SK-N-SH treated with all-trans-retinoic acid at 6 μM for 48 hours (cell line): ENCODE measurements around the gene CACNA1C.

Source experiments
- ATAC-seq: fragments of 200-7000 bp; cut with Tn5 transposase; 3 replicates; pipeline ENCODE4 v1.9.1; 2020; ENCODE audit warnings: mild to moderate bottlenecking, moderate library complexity
- ARNTL ChIP-seq: fragments of 450-650 bp; formaldehyde crosslinking; IDR thresholded peaks from 2 replicates; pipeline ENCODE4 v1.5.0; 2020; ENCODE audit warnings: low read depth, mild to moderate bottlenecking, moderate library complexity, borderline replicate concordance
- BACH2 ChIP-seq: fragments of 250-450 bp; sonication (Bioruptor Pico); IDR thresholded peaks from 2 replicates; pipeline ENCODE4 v1.9.0; 2021; ENCODE audit warnings: mild to moderate bottlenecking, borderline replicate concordance
- CSDC2 ChIP-seq: fragments of 250-450 bp; sonication (Bioruptor Pico); IDR thresholded peaks from 2 replicates; pipeline ENCODE4 v1.5.0; 2020; ENCODE audit warnings: mild to moderate bottlenecking, moderate library complexity
- ESRRG ChIP-seq: fragments of 250-450 bp; sonication (Bioruptor Pico); IDR thresholded peaks from 2 replicates; pipeline ENCODE4 v1.6.1; 2021; ENCODE audit warnings: mild to moderate bottlenecking
- GLIS3 ChIP-seq: fragments of 250-450 bp; sonication (Bioruptor Pico); IDR thresholded peaks from 2 replicates; pipeline ENCODE4 v1.5.0; 2020; ENCODE audit warnings: mild to moderate bottlenecking, moderate library complexity
- ISL1 ChIP-seq: fragments of 250-450 bp; sonication (Bioruptor Pico); IDR thresholded peaks from 2 replicates; pipeline ENCODE4 v2.1.2; 2022; ENCODE audit warnings: mild to moderate bottlenecking, moderate library complexity
- OSR1 ChIP-seq: fragments of 250-450 bp; sonication (Bioruptor Pico); IDR thresholded peaks from 2 replicates; pipeline ENCODE4 v1.8.0; 2022; ENCODE audit warnings: moderate library complexity, mild to moderate bottlenecking, inconsistent platforms
- POU6F1 ChIP-seq: fragments of 250-450 bp; sonication (Bioruptor Pico); IDR thresholded peaks from 2 replicates; pipeline ENCODE4 v1.8.0; 2021; ENCODE audit warnings: low read depth, mild to moderate bottlenecking, moderate library complexity, borderline replicate concordance
- PPARA ChIP-seq: fragments of 250-450 bp; sonication (Bioruptor Pico); IDR thresholded peaks from 2 replicates; pipeline ENCODE4 v1.5.0; 2020; ENCODE audit warnings: mild to moderate bottlenecking, borderline replicate concordance
- RARB ChIP-seq: fragments of 250-450 bp; sonication (Bioruptor Pico); IDR thresholded peaks from 2 replicates; pipeline ENCODE4 v1.8.0; 2021; ENCODE audit warnings: mild to moderate bottlenecking, moderate library complexity
- SNAI2 ChIP-seq: fragments of 250-450 bp; sonication (Bioruptor Pico); IDR thresholded peaks from 2 replicates; pipeline ENCODE4 v1.5.0; 2020; ENCODE audit warnings: mild to moderate bottlenecking, moderate library complexity
- TCF4 ChIP-seq: fragments of 250-450 bp; sonication (Bioruptor Pico); IDR thresholded peaks from 2 replicates; pipeline ENCODE4 v1.8.0; 2021; ENCODE audit warnings: mild to moderate bottlenecking, moderate library complexity, borderline replicate concordance
- TOX ChIP-seq: fragments of 250-450 bp; sonication (Bioruptor Pico); IDR thresholded peaks from 2 replicates; pipeline ENCODE4 v1.8.0; 2021; ENCODE audit warnings: mild to moderate bottlenecking, moderate library complexity, borderline replicate concordance
- ZC3H10 ChIP-seq: fragments of 250-450 bp; sonication (Bioruptor Pico); IDR thresholded peaks from 2 replicates; pipeline ENCODE4 v1.5.1; 2021; ENCODE audit warnings: mild to moderate bottlenecking, moderate library complexity
- ZFP30 ChIP-seq: fragments of 450-650 bp; formaldehyde crosslinking; IDR thresholded peaks from 2 replicates; pipeline ENCODE4 v1.5.0; 2022; ENCODE audit warnings: mild to moderate bottlenecking, moderate library complexity
- ZNF565 ChIP-seq: fragments of 450-650 bp; formaldehyde crosslinking; conservative IDR thresholded peaks from 2 replicates; pipeline ENCODE4 v1.5.0; 2020; ENCODE audit warnings: low read depth, mild to moderate bottlenecking, moderate library complexity
- ZNF70 ChIP-seq: fragments of 450-650 bp; formaldehyde crosslinking; IDR thresholded peaks from 2 replicates; pipeline ENCODE4 v1.5.0; 2020; ENCODE audit warnings: mild to moderate bottlenecking, moderate library complexity
- ZNF8 ChIP-seq: fragments of 450-650 bp; formaldehyde crosslinking; IDR thresholded peaks from 2 replicates; pipeline ENCODE4 v1.5.0; 2020; ENCODE audit warnings: mild to moderate bottlenecking, moderate library complexity
- TF ChIP-seq, protein P1 (sequence below): fragments of 250-450 bp; sonication (Bioruptor Pico); IDR thresholded peaks from 2 replicates; pipeline ENCODE4 v1.5.0; 2020; ENCODE audit warnings: mild to moderate bottlenecking, moderate library complexity
- TF ChIP-seq, protein P2 (sequence below): fragments of 250-450 bp; sonication (Bioruptor Pico); IDR thresholded peaks from 2 replicates; pipeline ENCODE4 v1.5.1; 2020; ENCODE audit warnings: low read depth, mild to moderate bottlenecking, moderate library complexity
- TF ChIP-seq, protein P3 (sequence below): fragments of 250-450 bp; sonication (Bioruptor Pico); IDR thresholded peaks from 2 replicates; pipeline ENCODE4 v1.8.0; 2020; ENCODE audit warnings: mild to moderate bottlenecking, moderate library complexity, borderline replicate concordance
- TF ChIP-seq, protein P4 (sequence below): fragments of 250-450 bp; sonication (Bioruptor Pico); IDR thresholded peaks from 2 replicates; pipeline ENCODE4 v1.5.1; 2021; ENCODE audit warnings: mild to moderate bottlenecking, moderate library complexity

The CACNA1C gene

GRCh38 chr12:2011643-2012607, 40.9 kb upstream of the CACNA1C start:
- TF ChIP-seq, protein P1, sequence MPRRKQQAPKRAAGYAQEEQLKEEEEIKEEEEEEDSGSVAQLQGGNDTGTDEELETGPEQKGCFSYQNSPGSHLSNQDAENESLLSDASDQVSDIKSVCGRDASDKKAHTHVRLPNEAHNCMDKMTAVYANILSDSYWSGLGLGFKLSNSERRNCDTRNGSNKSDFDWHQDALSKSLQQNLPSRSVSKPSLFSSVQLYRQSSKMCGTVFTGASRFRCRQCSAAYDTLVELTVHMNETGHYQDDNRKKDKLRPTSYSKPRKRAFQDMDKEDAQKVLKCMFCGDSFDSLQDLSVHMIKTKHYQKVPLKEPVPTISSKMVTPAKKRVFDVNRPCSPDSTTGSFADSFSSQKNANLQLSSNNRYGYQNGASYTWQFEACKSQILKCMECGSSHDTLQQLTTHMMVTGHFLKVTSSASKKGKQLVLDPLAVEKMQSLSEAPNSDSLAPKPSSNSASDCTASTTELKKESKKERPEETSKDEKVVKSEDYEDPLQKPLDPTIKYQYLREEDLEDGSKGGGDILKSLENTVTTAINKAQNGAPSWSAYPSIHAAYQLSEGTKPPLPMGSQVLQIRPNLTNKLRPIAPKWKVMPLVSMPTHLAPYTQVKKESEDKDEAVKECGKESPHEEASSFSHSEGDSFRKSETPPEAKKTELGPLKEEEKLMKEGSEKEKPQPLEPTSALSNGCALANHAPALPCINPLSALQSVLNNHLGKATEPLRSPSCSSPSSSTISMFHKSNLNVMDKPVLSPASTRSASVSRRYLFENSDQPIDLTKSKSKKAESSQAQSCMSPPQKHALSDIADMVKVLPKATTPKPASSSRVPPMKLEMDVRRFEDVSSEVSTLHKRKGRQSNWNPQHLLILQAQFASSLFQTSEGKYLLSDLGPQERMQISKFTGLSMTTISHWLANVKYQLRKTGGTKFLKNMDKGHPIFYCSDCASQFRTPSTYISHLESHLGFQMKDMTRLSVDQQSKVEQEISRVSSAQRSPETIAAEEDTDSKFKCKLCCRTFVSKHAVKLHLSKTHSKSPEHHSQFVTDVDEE: no peak
- TF ChIP-seq ZC3H10 (CRISPR knock-in tag) (no peak), ISL1 (CRISPR knock-in tag) (no peak), SNAI2 (CRISPR knock-in tag) (no peak), ZNF565 (CRISPR knock-in tag) (no peak), BACH2 (no peak)
- no peak for ATAC-seq

- TF ChIP-seq ZC3H10 (CRISPR knock-in tag) (no peak), ZNF70 (no peak), GLIS3 (CRISPR knock-in tag) (no peak)
- no peak; the same call in 2 of the 3 replicates for ATAC-seq
These were observed 39.7 kb upstream of the CACNA1C start for GRCh38 chr12:2013086-2013485.

DNA sequence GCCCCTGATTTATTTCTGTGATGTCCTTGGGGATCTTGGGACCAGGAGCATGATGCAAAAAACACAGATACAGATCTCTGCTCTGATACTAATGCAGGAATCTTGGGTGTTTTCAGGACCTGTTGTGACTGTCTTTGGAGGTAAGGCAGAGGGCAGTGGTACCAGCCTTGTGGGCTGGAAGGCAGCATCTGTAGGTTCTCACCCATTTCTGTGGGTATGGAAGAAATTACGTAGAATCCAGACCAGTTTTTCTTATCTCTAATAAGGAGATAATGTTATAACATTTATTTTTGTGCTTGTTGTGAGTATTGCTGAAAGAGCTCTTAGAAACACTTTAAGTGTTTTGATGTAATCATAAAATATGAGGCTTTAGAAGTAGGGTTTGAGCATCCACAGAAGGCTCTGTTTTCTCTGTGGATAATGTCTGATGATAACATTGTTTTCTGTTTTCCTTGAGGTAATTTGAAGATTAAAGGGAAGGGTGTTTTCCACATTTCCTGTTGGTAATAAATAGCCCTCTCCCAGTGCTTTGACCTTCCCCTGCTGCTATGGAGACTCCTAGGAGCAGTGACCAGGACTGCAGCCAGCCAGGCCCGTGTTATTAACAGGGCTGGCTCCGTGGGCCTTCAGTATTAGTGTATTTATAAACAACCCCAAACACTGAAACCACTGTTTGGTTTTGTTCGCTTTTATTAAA, 39.1 kb upstream of the CACNA1C start:
- TF ChIP-seq TCF4 (CRISPR knock-in tag) (peak; percentile 97), ARNTL (CRISPR knock-in tag) (no peak), ZFP30 (CRISPR knock-in tag) (no peak), POU6F1 (no peak), SNAI2 (CRISPR knock-in tag) (peak; percentile 76; the same call in 1 of the 2 replicates), OSR1 (no peak), ZNF8 (no peak), PPARA (CRISPR knock-in tag) (no peak), ESRRG (no peak), BACH2 (no peak), TOX (no peak), GLIS3 (CRISPR knock-in tag) (peak; percentile 8; the same call in 1 of the 2 replicates), ISL1 (CRISPR knock-in tag) (peak; percentile 73), RARB (CRISPR knock-in tag) (no peak), CSDC2 (CRISPR knock-in tag) (no peak), ZC3H10 (CRISPR knock-in tag) (no peak)
- TF ChIP-seq, protein P2, sequence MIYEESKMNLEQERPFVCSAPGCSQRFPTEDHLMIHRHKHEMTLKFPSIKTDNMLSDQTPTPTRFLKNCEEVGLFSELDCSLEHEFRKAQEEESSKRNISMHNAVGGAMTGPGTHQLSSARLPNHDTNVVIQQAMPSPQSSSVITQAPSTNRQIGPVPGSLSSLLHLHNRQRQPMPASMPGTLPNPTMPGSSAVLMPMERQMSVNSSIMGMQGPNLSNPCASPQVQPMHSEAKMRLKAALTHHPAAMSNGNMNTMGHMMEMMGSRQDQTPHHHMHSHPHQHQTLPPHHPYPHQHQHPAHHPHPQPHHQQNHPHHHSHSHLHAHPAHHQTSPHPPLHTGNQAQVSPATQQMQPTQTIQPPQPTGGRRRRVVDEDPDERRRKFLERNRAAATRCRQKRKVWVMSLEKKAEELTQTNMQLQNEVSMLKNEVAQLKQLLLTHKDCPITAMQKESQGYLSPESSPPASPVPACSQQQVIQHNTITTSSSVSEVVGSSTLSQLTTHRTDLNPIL (CRISPR knock-in tag): 0 out of 2 replicates have a peak, but pooled peaks have one; percentile 4
- TF ChIP-seq, protein P3, sequence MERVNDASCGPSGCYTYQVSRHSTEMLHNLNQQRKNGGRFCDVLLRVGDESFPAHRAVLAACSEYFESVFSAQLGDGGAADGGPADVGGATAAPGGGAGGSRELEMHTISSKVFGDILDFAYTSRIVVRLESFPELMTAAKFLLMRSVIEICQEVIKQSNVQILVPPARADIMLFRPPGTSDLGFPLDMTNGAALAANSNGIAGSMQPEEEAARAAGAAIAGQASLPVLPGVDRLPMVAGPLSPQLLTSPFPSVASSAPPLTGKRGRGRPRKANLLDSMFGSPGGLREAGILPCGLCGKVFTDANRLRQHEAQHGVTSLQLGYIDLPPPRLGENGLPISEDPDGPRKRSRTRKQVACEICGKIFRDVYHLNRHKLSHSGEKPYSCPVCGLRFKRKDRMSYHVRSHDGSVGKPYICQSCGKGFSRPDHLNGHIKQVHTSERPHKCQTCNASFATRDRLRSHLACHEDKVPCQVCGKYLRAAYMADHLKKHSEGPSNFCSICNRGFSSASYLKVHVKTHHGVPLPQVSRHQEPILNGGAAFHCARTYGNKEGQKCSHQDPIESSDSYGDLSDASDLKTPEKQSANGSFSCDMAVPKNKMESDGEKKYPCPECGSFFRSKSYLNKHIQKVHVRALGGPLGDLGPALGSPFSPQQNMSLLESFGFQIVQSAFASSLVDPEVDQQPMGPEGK (CRISPR knock-in tag): no peak
- TF ChIP-seq, protein P4, sequence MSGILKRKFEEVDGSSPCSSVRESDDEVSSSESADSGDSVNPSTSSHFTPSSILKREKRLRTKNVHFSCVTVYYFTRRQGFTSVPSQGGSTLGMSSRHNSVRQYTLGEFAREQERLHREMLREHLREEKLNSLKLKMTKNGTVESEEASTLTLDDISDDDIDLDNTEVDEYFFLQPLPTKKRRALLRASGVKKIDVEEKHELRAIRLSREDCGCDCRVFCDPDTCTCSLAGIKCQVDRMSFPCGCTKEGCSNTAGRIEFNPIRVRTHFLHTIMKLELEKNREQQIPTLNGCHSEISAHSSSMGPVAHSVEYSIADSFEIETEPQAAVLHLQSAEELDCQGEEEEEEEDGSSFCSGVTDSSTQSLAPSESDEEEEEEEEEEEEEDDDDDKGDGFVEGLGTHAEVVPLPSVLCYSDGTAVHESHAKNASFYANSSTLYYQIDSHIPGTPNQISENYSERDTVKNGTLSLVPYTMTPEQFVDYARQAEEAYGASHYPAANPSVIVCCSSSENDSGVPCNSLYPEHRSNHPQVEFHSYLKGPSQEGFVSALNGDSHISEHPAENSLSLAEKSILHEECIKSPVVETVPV (CRISPR knock-in tag): peak; percentile 54; the same call in 1 of the 2 replicates
- TF ChIP-seq, protein P1: peak; percentile 83; the same call in 1 of the 2 replicates
- ATAC-seq: peak; percentile 87
